Uterus (tissue), 4 donors: Measurements from ENCODE around the gene AP1S2. TPM values are rescaled to one million over a fixed set of nuclear protein-coding genes. Genes with fewer than 3 reads are reported as not detected.

Experiments used
- DNase-seq, 2 donors: peaks; one replicate each; pipeline ENCODE4 v3.0.0-alpha.2; 2019 to 2020
- H3K27ac ChIP-seq, 2 donors: fragments of 200-600 bp; sonication (generic); 1 replicate in 1 of 2; 2 replicates in 1 of 2; pipeline ENCODE4 v1.5.1; 2016 to 2018
- H3K27me3 ChIP-seq, 2 donors: fragments of 200-600 bp; sonication (generic); one replicate each; pipeline ENCODE4 v1.5.1; 2018 to 2019; ENCODE audit warnings: control low read depth in 1 of 2
- H3K36me3 ChIP-seq, 2 donors: fragments of 200-600 bp; sonication (generic); one replicate each; pipeline ENCODE4 v1.5.1; 2019; ENCODE audit warnings: control low read depth in 1 of 2
- H3K4me1 ChIP-seq, 2 donors: fragments of 200-600 bp; sonication (generic); one replicate each; pipeline ENCODE4 v1.5.1; 2018 to 2019; ENCODE audit warnings: control low read depth in 1 of 2
- H3K4me3 ChIP-seq, 2 donors: fragments of 200-600 bp; sonication (generic); 1 replicate in 1 of 2; 2 replicates in 1 of 2; pipeline ENCODE4 v1.5.1; 2018 to 2019; ENCODE audit warnings: mild to moderate bottlenecking in 1 of 2
- H3K9me3 ChIP-seq, 2 donors: fragments of 200-600 bp; sonication (generic); one replicate each; pipeline ENCODE4 v1.5.1; 2019; ENCODE audit warnings: control low read depth in 1 of 2
- POLR2A ChIP-seq, 2 donors: fragments of 450-650 bp; IDR thresholded peaks; one replicate each; pipeline ENCODE4 v1.6.1; 2016; ENCODE audit warnings: antibody characterized with exemption in 2 of 2, mild to moderate bottlenecking in 1 of 2, moderate library complexity in 1 of 2
- intact Hi-C: fragments of 100-400 bp; cut with DNase I; formaldehyde crosslinking; loops from one replicate; pipeline ENCODE4 v1.15.1; 2023; ENCODE audit warnings: low total_unique reads
- total RNA-seq, 4 donors: library from RNA; depleted of rRNA in 3 of 4; stranded (reverse); fragments of >200 nt in 3 of 4; gene quantifications; one replicate each; pipeline versions ENCODE4 v1.1.0 to v1.2.4, GENCODE V29; 2014 to 2023
- TF ChIP-seq, protein P1 (sequence below), 4 experiments: fragments of 200-600 bp in 2 of 4; fragments of 450-650 bp in 2 of 4; sonication (generic) in 2 of 4; IDR thresholded peaks; one replicate each; pipeline ENCODE4 v1.5.1; 2016 to 2019; ENCODE audit warnings: antibody characterized with exemption in 4 of 4, mild to moderate bottlenecking in 2 of 4, moderate library complexity in 1 of 4
- donor health status: DM: yes; HTN: yes; CAD: no.

The AP1S2 gene
- 100 to 1,000 TPM in 1 of 4 donors, 10 to 100 TPM in 3; 64.7 to 112 (median 73.9) TPM for total RNA-seq

DNA sequence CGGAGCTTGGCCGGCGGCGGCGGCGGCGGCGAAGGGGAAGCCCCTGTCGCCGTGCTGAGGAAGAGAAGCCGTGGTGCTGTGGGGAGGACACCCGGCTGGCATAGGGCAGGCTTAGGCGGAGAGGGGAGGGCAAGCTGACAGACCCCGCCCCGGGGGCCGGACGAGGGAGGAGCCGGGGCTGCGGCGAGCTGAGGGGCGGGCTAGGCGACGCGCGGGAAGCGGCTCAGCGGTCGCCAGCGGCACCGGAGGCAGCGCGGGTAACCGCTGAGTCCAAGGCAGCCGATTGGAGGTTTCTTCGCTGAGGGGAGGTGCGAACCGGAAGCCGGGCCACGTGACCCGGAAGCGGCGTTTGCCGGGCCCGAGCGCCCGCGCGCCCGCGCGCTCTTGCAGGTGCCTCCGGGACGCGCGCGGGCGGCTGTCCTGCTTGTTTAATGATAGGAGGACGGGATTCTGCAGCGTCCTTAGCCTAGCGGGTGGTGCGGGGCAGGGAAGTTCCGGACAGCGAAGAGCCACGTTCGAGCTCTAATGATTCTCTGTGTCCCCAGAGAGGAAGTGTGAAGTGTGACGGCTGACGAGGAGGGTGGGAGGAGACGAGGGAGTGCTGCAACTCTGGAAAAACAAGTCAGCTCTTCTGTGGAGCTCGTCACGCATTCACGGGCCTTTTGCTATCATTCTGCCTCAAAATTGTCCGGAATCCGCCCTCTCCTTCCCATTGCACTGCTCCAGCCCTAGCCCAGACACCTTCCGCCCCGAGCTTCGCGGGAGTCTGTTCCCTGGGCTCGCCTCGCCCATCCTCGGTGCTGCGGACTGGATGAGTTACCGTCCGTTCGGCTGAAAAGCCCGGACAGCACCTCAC, at the start of gene AP1S2:
TSS of gene AP1S2 (minus strand) at position 102 of the 856 bp plus-strand sequence. CDS start 2,289 bp downstream, outside the sequence.
- intact Hi-C loops, result no loop called here
- H3K4me1 ChIP-seq, result peaks cover 0 to 4% of the 10 kb centered on the region in 2 donors
- no peaks in the 10 kb centered on the region for H3K27me3 ChIP-seq
- TF ChIP-seq, protein P1, sequence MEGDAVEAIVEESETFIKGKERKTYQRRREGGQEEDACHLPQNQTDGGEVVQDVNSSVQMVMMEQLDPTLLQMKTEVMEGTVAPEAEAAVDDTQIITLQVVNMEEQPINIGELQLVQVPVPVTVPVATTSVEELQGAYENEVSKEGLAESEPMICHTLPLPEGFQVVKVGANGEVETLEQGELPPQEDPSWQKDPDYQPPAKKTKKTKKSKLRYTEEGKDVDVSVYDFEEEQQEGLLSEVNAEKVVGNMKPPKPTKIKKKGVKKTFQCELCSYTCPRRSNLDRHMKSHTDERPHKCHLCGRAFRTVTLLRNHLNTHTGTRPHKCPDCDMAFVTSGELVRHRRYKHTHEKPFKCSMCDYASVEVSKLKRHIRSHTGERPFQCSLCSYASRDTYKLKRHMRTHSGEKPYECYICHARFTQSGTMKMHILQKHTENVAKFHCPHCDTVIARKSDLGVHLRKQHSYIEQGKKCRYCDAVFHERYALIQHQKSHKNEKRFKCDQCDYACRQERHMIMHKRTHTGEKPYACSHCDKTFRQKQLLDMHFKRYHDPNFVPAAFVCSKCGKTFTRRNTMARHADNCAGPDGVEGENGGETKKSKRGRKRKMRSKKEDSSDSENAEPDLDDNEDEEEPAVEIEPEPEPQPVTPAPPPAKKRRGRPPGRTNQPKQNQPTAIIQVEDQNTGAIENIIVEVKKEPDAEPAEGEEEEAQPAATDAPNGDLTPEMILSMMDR (IDR thresholded peaks at IDR 0.05), result no peak
- peak; percentile 60 to 76 for TF ChIP-seq POLR2A (IDR thresholded peaks at IDR 0.05)
- peak; percentile 92 to 95 for DNase-seq
- H3K27ac ChIP-seq, result peak within 1 kb of the TSS; percentile 86 to 93
- H3K4me3 ChIP-seq, result peak within 1 kb of the TSS; percentile 35 to 84
- H3K9me3 ChIP-seq, result no peaks in the 10 kb centered on the region
- no peaks in the 10 kb centered on the region for H3K36me3 ChIP-seq

DNA sequence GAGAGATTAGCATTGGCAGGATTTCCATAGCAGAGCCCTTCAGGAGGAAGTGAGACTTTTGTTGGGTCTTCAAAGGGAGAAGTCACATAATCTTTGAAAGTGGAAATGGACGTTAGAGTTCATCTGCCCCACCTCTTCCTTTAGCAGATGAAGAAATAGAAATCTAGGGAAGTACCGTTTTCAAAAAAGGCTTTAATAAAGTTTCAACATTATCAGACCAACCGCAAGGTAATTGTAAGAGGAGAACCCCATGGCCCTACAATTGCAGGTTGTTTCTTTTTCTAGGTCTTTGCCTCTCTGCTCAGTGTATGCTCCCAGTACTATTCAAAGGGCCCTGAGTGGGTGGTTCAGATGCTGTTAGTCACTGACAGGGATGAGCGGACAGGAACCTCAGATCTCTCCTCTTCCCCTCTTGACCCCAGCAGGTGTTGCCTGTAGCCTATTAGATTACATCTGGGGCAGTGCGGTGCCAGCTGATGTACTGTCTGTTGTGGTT, 48.6 kb upstream of the AP1S2 start:
- intact Hi-C loops, result no loop called here
- DNase-seq, result no peak
- Histone ChIP-seq H3K36me3 (no peaks in the 10 kb centered on the region), H3K4me3 (no peak overlapping the region), H3K9me3 (no peaks in the 10 kb centered on the region), H3K27ac (no peak overlapping the region), H3K27me3 (no peaks in the 10 kb centered on the region), H3K4me1 (no peaks in the 10 kb centered on the region)
- no peak for TF ChIP-seq POLR2A (IDR thresholded peaks at IDR 0.05)
- TF ChIP-seq, protein P1 (IDR thresholded peaks at IDR 0.05), result no peak

DNA sequence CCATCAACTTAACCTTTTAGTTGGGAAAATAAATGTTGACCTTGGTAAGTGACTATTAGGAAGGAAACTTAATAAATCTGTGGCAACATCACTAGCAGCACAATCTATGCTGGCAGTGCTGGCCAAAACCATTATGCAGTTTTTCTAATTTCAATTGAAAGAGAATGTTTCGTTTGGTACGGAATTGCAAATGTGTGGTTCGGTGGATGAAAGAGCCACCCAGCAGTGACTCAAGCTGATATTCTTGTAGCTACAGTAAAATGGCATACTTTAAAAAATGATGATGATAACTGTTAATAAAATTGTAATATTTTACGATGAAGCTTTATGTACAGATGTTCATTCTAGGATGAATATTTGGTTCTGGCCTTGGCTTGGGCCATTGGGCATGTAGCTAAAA, 40.7 kb upstream of the AP1S2 start:
- TF ChIP-seq, protein P1 (IDR thresholded peaks at IDR 0.05), result no peak
- no peak for TF ChIP-seq POLR2A (IDR thresholded peaks at IDR 0.05)
- Histone ChIP-seq H3K27me3 (no peaks in the 10 kb centered on the region), H3K4me1 (no peaks in the 10 kb centered on the region), H3K4me3 (no peak overlapping the region), H3K36me3 (no peaks in the 10 kb centered on the region), H3K27ac (no peak overlapping the region), H3K9me3 (no peaks in the 10 kb centered on the region)
- DNase-seq, result no peak
- intact Hi-C loops, result no loop called here

DNA sequence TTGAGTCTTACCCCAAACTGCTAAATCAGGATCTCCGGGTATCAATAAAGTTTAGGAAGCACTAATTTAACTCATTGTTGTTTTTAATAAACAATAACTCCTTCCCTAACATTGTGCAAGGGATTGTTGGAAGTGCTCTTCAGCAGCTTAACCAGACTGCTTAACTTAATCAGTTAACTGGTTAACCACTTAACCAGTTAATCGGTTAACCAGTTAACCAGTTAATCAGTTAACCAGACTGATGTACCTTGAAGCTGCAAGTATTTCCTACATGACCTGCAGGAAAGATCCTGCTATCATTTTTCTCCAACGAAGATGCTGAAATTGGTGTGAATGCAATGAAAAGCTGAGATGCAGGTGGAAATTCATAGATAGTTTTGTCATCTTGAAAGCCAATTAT, 40.1 kb upstream of the AP1S2 start:
- H3K9me3 ChIP-seq, result no peaks in the 10 kb centered on the region
- intact Hi-C loops, result no loop called here
- TF ChIP-seq POLR2A (IDR thresholded peaks at IDR 0.05), result no peak
- TF ChIP-seq, protein P1 (IDR thresholded peaks at IDR 0.05), result no peak
- no peak for DNase-seq
- no peak overlapping the region for H3K4me3 ChIP-seq
- H3K4me1 ChIP-seq, result no peaks in the 10 kb centered on the region
- no peaks in the 10 kb centered on the region for H3K36me3 ChIP-seq
- H3K27ac ChIP-seq, result no peak overlapping the region
- no peaks in the 10 kb centered on the region for H3K27me3 ChIP-seq

DNA sequence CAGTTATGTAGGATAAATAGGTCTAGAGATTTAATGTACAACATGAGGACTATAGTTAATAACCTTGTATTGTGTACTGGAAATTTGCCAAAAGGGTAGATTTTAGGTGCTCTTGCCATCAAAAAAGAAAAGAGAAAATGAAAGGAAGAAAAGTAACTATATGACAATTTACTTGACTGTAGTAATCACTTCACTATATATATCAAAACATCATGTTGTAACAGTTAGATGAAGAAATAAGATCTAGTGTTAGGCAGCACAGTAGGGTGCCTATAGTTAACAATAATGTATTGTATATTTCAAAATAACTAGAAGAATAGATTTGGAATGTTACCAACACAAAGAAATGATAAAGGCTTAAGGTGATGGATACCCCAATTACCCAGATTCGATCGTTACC, 35.9 kb upstream of the AP1S2 start:
- no peak overlapping the region for H3K27ac ChIP-seq
- no peaks in the 10 kb centered on the region for H3K27me3 ChIP-seq
- no peaks in the 10 kb centered on the region for H3K36me3 ChIP-seq
- DNase-seq, result no peak
- intact Hi-C loops, result no loop called here
- TF ChIP-seq, protein P1 (IDR thresholded peaks at IDR 0.05), result no peak
- no peaks in the 10 kb centered on the region for H3K9me3 ChIP-seq
- H3K4me1 ChIP-seq, result no peaks in the 10 kb centered on the region
- no peak overlapping the region for H3K4me3 ChIP-seq
